HEK293 (cell line): ENCODE data around the gene CST6.

ENCODE experiments used
- ZBTB20 ChIP-seq: fragments of 450-650 bp; formaldehyde crosslinking; IDR thresholded peaks from 2 replicates; pipeline ENCODE4 v1.5.1; 2016; ENCODE audit warnings: missing biosample characterization, missing genetic modification characterization
- ZNF140 ChIP-seq: fragments of 450-650 bp; formaldehyde crosslinking; IDR thresholded peaks from 2 replicates; pipeline ENCODE4 v1.5.1; 2016; ENCODE audit warnings: missing biosample characterization, missing genetic modification characterization
- TF ChIP-seq, protein P1 (sequence below): fragments of 450-650 bp; formaldehyde crosslinking; IDR thresholded peaks from 2 replicates; pipeline ENCODE4 v1.5.1; 2016; ENCODE audit warnings: missing biosample characterization, missing genetic modification characterization

DNA sequence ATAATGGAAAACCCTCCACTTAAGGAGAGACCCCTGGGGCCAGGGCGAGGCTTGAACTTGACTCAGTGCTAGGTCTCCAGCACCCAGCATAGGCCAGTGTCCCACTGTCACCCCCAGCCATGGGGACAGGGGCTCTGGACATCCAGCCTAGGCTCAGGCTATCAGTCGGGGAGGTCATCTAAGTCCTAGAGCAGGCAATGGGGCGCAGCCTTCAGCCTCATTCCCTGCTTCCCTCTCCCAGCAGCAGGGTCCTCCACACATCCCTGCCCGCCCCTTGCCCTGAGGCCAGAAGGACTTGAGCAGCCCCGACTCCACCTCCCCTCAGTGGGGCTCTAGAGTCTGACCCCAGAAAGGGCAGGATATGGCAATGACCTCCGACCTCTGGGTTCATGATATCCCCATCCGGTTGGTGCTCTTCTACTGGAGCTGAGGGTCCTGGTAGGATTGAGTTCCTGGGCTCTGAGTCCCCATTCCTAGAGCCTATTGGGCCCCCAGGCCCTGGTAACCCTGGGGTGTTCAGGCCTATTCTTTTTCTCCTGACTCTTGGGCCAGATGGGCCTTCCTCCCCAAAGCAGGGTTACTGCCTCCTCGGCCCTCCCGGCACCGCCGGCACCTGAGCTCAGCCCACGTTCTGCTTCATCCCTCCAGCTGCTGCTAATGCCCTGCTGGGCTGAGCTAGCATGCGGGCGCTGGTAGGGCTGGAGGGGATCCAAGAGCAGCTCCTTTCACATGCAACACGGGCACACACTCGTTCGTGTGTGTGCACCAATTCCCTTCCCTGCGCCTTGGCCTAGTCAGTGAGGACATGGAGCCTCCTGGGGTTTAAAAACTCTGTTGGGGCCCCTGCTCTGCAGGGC lies 4.4 kb downstream of the CST6 start:
- TF ChIP-seq, protein P1, sequence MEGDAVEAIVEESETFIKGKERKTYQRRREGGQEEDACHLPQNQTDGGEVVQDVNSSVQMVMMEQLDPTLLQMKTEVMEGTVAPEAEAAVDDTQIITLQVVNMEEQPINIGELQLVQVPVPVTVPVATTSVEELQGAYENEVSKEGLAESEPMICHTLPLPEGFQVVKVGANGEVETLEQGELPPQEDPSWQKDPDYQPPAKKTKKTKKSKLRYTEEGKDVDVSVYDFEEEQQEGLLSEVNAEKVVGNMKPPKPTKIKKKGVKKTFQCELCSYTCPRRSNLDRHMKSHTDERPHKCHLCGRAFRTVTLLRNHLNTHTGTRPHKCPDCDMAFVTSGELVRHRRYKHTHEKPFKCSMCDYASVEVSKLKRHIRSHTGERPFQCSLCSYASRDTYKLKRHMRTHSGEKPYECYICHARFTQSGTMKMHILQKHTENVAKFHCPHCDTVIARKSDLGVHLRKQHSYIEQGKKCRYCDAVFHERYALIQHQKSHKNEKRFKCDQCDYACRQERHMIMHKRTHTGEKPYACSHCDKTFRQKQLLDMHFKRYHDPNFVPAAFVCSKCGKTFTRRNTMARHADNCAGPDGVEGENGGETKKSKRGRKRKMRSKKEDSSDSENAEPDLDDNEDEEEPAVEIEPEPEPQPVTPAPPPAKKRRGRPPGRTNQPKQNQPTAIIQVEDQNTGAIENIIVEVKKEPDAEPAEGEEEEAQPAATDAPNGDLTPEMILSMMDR (tag by site-specific recombination), result no peak
- TF ChIP-seq ZNF140 (tag by site-specific recombination), result no peak
- no peak for TF ChIP-seq ZBTB20 (tag by site-specific recombination)
